ENCODE results near the gene SLC39A7.

Gene SLC39A7

GRCh38 chr6:33192671-33193602 is 7.7 kb upstream of the SLC39A7 start:
- peak overlapping the region; percentile 40 for H3K4me3 ChIP-seq (ENCODE audit: low read depth, low read length)
- no peak for TF ChIP-seq CTCF (IDR thresholded peaks at IDR 0.05; ENCODE audit: insufficient read depth, low read length, missing control alignments)
- ChIA-PET POLR2A (no interaction called here), CTCF (interaction anchor here (1.0 to 1.8 kb wide), 3 partner anchors 9 to 55 kb away, joined by 4 read pairs; no protein-coding TSS in a partner anchor)
- DNase-seq (ENCODE audit: low read depth, low spot score): no peak

- TF ChIP-seq CTCF (IDR thresholded peaks at IDR 0.05; ENCODE audit: insufficient read depth, low read length, missing control alignments): no peak
- no peak overlapping the region for H3K4me3 ChIP-seq (ENCODE audit: low read depth, low read length)
- CTCF ChIA-PET: interaction anchor here (1.0 to 1.8 kb wide), 4 partner anchors 10 to 74 kb away, joined by 3 to 5 read pairs (median 4); partner anchors contain the start of gene RING1
- DNase-seq (ENCODE audit: low read depth, low spot score): no peak
- POLR2A ChIA-PET: interaction anchor here (1.4 kb wide), 1 partner anchor 11 kb away, joined by 4 read pairs; the partner anchor contains the start of gene HSD17B8
These were observed 7.0 kb upstream of the SLC39A7 start for GRCh38 chr6:33193619-33194018.

GRCh38 chr6:33194431-33194979 is 6.2 kb upstream of the SLC39A7 start:
- POLR2A ChIA-PET: interaction anchor here (1.4 kb wide), 1 partner anchor 10 kb away, joined by 4 read pairs; the partner anchor contains the start of gene HSD17B8
- no peak for TF ChIP-seq CTCF (IDR thresholded peaks at IDR 0.05; ENCODE audit: insufficient read depth, low read length, missing control alignments)
- CTCF ChIA-PET: interaction anchor here (1.0 to 1.8 kb wide), 5 partner anchors 11 to 75 kb away, joined by 3 to 5 read pairs (median 4); partner anchors contain the start of gene RING1

GRCh38 chr6:33195304-33196165 is 5.1 kb upstream of the SLC39A7 start:
- TF ChIP-seq CTCF (IDR thresholded peaks at IDR 0.05; ENCODE audit: insufficient read depth, low read length, missing control alignments): no peak
- ChIA-PET POLR2A (interaction anchor here (0.5 kb wide), 1 partner anchor 42 kb away, joined by 3 read pairs; no protein-coding TSS in a partner anchor), CTCF (interaction anchor here (0.6 to 2.3 kb wide), 7 partner anchors 10 to 356 kb away, joined by 3 to 9 read pairs (median 3); no protein-coding TSS in a partner anchor)
- no peak overlapping the region for H3K4me3 ChIP-seq (ENCODE audit: low read depth, low read length)
- DNase-seq (ENCODE audit: low read depth, low spot score): no peak

More at GRCh38 chr6:33194431-33194979, 6.2 kb upstream of the SLC39A7 start:
- DNase-seq (ENCODE audit: low read depth, low spot score): no peak
- no peak overlapping the region for H3K4me3 ChIP-seq (ENCODE audit: low read depth, low read length)

GRCh38 chr6:33197431-33198048 is 3.1 kb upstream of the SLC39A7 start:
- DNase-seq (ENCODE audit: low read depth, low spot score): no peak
- CTCF ChIA-PET: interaction anchor here (0.7 to 2.9 kb wide), 29 partner anchors 8 to 355 kb away, joined by 3 to 22 read pairs (median 4); partner anchors contain the start of genes RING1, RPS18 and VPS52
- H3K4me3 ChIP-seq (ENCODE audit: low read depth, low read length): peak overlapping the region; percentile 6
- POLR2A ChIA-PET: interaction anchor here (0.7 to 1.0 kb wide), 2 partner anchors 11 to 51 kb away, joined by 3 read pairs; no protein-coding TSS in a partner anchor
- peak; percentile 74 for TF ChIP-seq CTCF (IDR thresholded peaks at IDR 0.05; ENCODE audit: insufficient read depth, low read length, missing control alignments)

All from AG04449 (cell line).